Erythroblast (primary cell): ENCODE results near the gene LMLN.

Source experiments
- GATA1 ChIP-seq: IDR thresholded peaks from 2 replicates; pipeline ENCODE4 v1.6.1; 2011; ENCODE audit warnings: low read depth, mild to moderate bottlenecking, control low read depth, low read length, moderate library complexity
- POLR2A ChIP-seq: IDR thresholded peaks from 2 replicates; pipeline ENCODE4 v1.6.1; 2011; ENCODE audit warnings: mild to moderate bottlenecking, low read length

DNA sequence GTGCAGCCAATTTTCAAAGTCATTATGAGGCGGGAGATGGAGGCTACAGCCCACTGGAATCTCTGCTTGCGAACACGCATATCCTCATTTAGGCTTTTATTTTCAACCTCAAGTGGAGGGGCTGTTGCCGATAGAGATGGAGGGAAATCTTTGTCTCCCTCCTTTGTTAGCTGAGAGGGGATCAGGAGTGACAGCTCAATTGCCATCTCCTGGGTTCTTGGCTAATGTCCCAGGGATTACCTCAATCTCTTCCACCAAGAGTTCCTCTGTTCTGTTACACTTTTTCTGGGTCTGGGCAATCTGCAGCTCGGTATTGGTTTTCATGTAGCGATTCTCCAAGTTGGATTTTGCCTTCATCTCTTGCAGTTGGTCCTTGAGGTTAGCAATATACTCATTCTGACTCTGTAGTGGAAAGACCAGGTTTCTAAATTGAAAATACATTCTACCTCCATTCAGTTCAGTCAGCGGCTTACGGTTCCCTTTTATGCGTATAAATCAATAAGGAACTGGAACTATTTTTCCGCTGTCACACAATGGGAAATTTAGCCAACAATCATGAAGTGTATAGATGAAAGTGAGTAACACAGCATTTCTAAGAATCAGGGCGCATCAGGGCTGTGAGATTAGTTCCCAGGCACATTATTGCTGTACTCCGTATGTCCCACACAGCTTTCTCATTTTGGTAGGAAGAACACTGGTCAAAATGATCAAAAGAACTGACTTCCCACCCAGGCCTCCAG, 46.2 kb upstream of the LMLN start:
- TF ChIP-seq POLR2A = no peak
- no peak for TF ChIP-seq GATA1
